ENCODE data around the gene ANKRD29. TPM values are rescaled to one million over a fixed set of nuclear protein-coding genes. Genes with fewer than 3 reads are reported as not detected.

ANKRD29 gene
- total and polyA plus RNA-seq, 10 of the 15 experiments (the other 5 are each of a cell fraction or from before 2014, with no cell fraction given), result 0.53 to 9.2 (median 1.6) TPM

- no peak for TF ChIP-seq CUX1 (IDR thresholded peaks at IDR 0.05; ENCODE audit: insufficient replicate concordance, low read depth, low read length)
- peak; percentile 48; the same call in 1 of the 2 replicates for TF ChIP-seq GATAD2B (conservative IDR thresholded peaks at IDR 0.05; ENCODE audit: low read depth)
- no peak for TF ChIP-seq NFXL1 (IDR thresholded peaks at IDR 0.05; ENCODE audit: borderline replicate concordance)
- TF ChIP-seq NBN (IDR thresholded peaks at IDR 0.05), result peak; percentile 79
- no peak for TF ChIP-seq CREM (IDR thresholded peaks at IDR 0.05; ENCODE audit: low read depth)
- peak; percentile 28; the same call in 1 of the 2 replicates for TF ChIP-seq HCFC1 (IDR thresholded peaks at IDR 0.05; ENCODE audit: low read length)
- TF ChIP-seq CHD4 (IDR thresholded peaks at IDR 0.05), result no peak
- TF ChIP-seq CEBPB (IDR thresholded peaks at IDR 0.05; ENCODE audit: borderline replicate concordance in 1 of 2, low read depth in 2 of 2, low read length in 2 of 2), result no peak
- no peak for TF ChIP-seq HDGF (IDR thresholded peaks at IDR 0.05)
- no peak for TF ChIP-seq ZBTB11 (CRISPR knock-in tag; IDR thresholded peaks at IDR 0.05)
- TF ChIP-seq NFIC (IDR thresholded peaks at IDR 0.05; ENCODE audit: low read depth, low read length), result no peak
- TF ChIP-seq ZNF217 (IDR thresholded peaks at IDR 0.05), result no peak
- TF ChIP-seq RELA (IDR thresholded peaks at IDR 0.05; ENCODE audit: borderline replicate concordance, partially characterized antibody), result no peak
- no peak for TF ChIP-seq ZNF622 (IDR thresholded peaks at IDR 0.05)
- peak; percentile 93 for TF ChIP-seq POLR2A (IDR thresholded peaks at IDR 0.05; ENCODE audit: low read depth, low read length)
- TF ChIP-seq NR2F1 (conservative IDR thresholded peaks at IDR 0.05), result peak; percentile 50; the same call in 1 of the 2 replicates
- TF ChIP-seq HDAC6 (IDR thresholded peaks at IDR 0.05; ENCODE audit: unreplicated experiment), result no peak
- peak; percentile 67 for TF ChIP-seq SMC3 (IDR thresholded peaks at IDR 0.05; ENCODE audit: borderline replicate concordance, low read length)
- 0 out of 2 replicates have a peak, but pooled peaks have one; percentile 39 for TF ChIP-seq TCF12 (IDR thresholded peaks at IDR 0.05; ENCODE audit: low read depth, low read length)
Observed at GRCh38 chr18:23586249-23587196, 76.2 kb downstream of the ANKRD29 start, which contains the start of gene NPC1 (continued).
